ENCODE results near the gene AZI2. TPM values are rescaled to one million over a fixed set of nuclear protein-coding genes. Genes with fewer than 3 reads are reported as not detected.

AZI2 gene
- total RNA-seq, 1 experiment from 2014 or later: 106 TPM

DNA sequence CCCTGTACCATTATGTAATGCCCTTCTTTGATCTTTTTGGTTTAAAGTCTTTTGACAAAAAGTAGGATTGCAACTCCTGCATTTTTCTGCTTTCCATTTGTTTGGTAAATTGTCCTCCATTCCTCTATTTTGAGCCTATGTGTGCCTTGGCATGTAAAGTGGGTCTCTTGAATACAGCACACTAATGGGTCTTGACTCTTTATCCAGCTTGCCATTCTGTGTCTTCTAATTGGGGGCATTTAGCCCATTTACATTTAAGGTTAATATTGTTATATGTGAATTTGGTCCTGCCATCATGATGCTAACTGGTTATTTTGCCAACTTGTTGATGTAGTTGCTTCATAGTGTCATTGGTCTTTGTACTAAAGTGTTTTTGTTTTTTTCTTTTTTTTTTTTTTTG lies 74.8 kb downstream of the AZI2 start:
- CTCF ChIA-PET: no interaction called here
- no peak overlapping the region for H3K4me3 ChIP-seq (ENCODE audit: low read depth, low read length, poor library complexity, severe bottlenecking)

More for the DNA sequence above, 74.8 kb downstream of the AZI2 start:
- intact Hi-C loops (cut with micrococcal nuclease; ENCODE audit: unreplicated experiment): no loop called here
- no peak for DNase-seq (ENCODE audit: low spot score)
- BruUV-seq (replicated peaks): no TSS peak
- no peaks in the 10 kb centered on the region for H3K27me3 ChIP-seq (replicated peaks; ENCODE audit: insufficient read depth, low read depth, low read length, poor library complexity)
- POLR2A ChIA-PET (ENCODE audit: low non-redundant PET): no interaction called here
- no peak overlapping the region for H3K27ac ChIP-seq (ENCODE audit: low read depth, low read length, poor library complexity, severe bottlenecking)
- H3K9me3 ChIP-seq (ENCODE audit: low read depth, low read length, poor library complexity, severe bottlenecking): peaks cover 7% of the 10 kb centered on the region
- no peak for TF ChIP-seq CTCF (conservative IDR thresholded peaks at IDR 0.05; ENCODE audit: low read depth, low read length)
- TF ChIP-seq EZH2 (IDR thresholded peaks at IDR 0.05; ENCODE audit: borderline replicate concordance, low read depth, low read length, poor library complexity, severe bottlenecking): no peak
- H3K36me3 ChIP-seq (ENCODE audit: insufficient read depth, low read length, poor library complexity, severe bottlenecking): no peaks in the 10 kb centered on the region
- H3K4me1 ChIP-seq (ENCODE audit: insufficient read depth, low read length, poor library complexity, severe bottlenecking): no peaks in the 10 kb centered on the region

Other genes with a start within 250 kb of the AZI2 start
- gene CMC1, start 107.2 kb downstream of the AZI2 start, total RNA-seq (2021): 19.3 and 25.1 TPM in 2 replicates
- not detected in 2 replicates for gene ZCWPW2, start 103 bp downstream of the AZI2 start, total RNA-seq (2021)